HepG2 (cell line): Measurements from ENCODE around the gene UBE2R2. TPM values are rescaled to one million over a fixed set of nuclear protein-coding genes. Genes with fewer than 3 reads are reported as not detected.

Source experiments
- CBX1 ChIP-seq: IDR thresholded peaks from one replicate; pipeline ENCODE4 v1.6.1; 2016; ENCODE audit warnings: antibody characterized with exemption, low read depth
- CC2D1A ChIP-seq: sonication (generic); formaldehyde crosslinking; IDR thresholded peaks from 2 replicates; pipeline ENCODE4 v1.8.1; 2023; ENCODE audit warnings: mild to moderate bottlenecking, missing genetic modification reagents
- HNF4G ChIP-seq, 2 experiments: sonication (generic) in 1 of 2; formaldehyde crosslinking in 1 of 2; IDR thresholded peaks; 2 replicates each; pipeline versions ENCODE4 v1.4.0 to v1.6.1; 2011 to 2020; ENCODE audit warnings: borderline replicate concordance in 2 of 2, low read depth in 2 of 2, mild to moderate bottlenecking in 2 of 2, low read length in 1 of 2, missing genetic modification reagents in 1 of 2, moderate library complexity in 1 of 2
- LCORL ChIP-seq, 2 experiments: fragments of 450-650 bp in 1 of 2; sonication (generic) in 1 of 2; formaldehyde crosslinking in 1 of 2; IDR thresholded peaks; 2 replicates each; pipeline versions ENCODE4 v1.5.0 to v1.6.1; 2017 to 2020; ENCODE audit warnings: antibody characterized with exemption in 1 of 2, missing genetic modification reagents in 1 of 2
- MEF2D ChIP-seq: sonication (generic); formaldehyde crosslinking; IDR thresholded peaks from 2 replicates; pipeline ENCODE4 v1.5.1; 2020; ENCODE audit warnings: mild to moderate bottlenecking, missing genetic modification reagents
- NFIC ChIP-seq: IDR thresholded peaks from 2 replicates; pipeline ENCODE4 v1.6.1; 2012; ENCODE audit warnings: mild to moderate bottlenecking, low read length, inconsistent platforms
- NFRKB ChIP-seq: fragments of 450-650 bp; IDR thresholded peaks from 2 replicates; pipeline ENCODE4 v1.6.1; 2017
- RCOR2 ChIP-seq: IDR thresholded peaks from 2 replicates; pipeline ENCODE4 v1.6.1; 2016; ENCODE audit warnings: missing biosample characterization, missing genetic modification reagents
- RFX3 ChIP-seq: IDR thresholded peaks from 2 replicates; pipeline ENCODE4 v1.6.1; 2016; ENCODE audit warnings: missing biosample characterization, missing genetic modification reagents
- RFX5 ChIP-seq: IDR thresholded peaks from 2 replicates; pipeline ENCODE4 v1.6.1; 2011; ENCODE audit warnings: low read depth, low read length, improper control_type of control experiment
- ZFP1 ChIP-seq: IDR thresholded peaks from 2 replicates; pipeline ENCODE4 v1.6.1; 2016
- ZNF776 ChIP-seq: sonication (generic); formaldehyde crosslinking; IDR thresholded peaks from 2 replicates; pipeline ENCODE4 v1.4.0; 2020; ENCODE audit warnings: mild to moderate bottlenecking, missing genetic modification reagents
- polyA plus RNA-seq, 8 experiments: library from polyadenylated mRNA; depleted of rRNA in 3 of 8; stranded (reverse) in 7 of 8; unstranded in 1 of 8; fragments of >200 nt; fragmentation: Illumina TruSeq in 4 of 8; extraction: Trizol in 4 of 8; gene quantifications; 2 replicates each; pipeline versions ENCODE4 v1.2.1 to v1.2.3, GENCODE V29; 2011 to 2016; ENCODE audit warnings: low read depth in 4 of 8, missing spikeins in 1 of 8, mixed read lengths in 1 of 8; ENCODE audit not compliant: insufficient read depth in 1 of 8
- total RNA-seq, 5 experiments: library from RNA; depleted of rRNA; stranded (reverse); fragments of >200 nt; fragmentation: Illumina TruSeq; extraction: Trizol; gene quantifications; 2 replicates each; pipeline ENCODE4 v1.2.3, GENCODE V29; 2016; ENCODE audit warnings: low read depth in 1 of 5
- TF ChIP-seq, protein P1 (sequence below): sonication (generic); formaldehyde crosslinking; IDR thresholded peaks from 2 replicates; pipeline ENCODE4 v1.4.0; 2020; ENCODE audit warnings: missing genetic modification reagents, mild to moderate bottlenecking, borderline replicate concordance
- TF ChIP-seq, protein P2 (sequence below): IDR thresholded peaks from 2 replicates; pipeline ENCODE4 v1.6.1; 2012; ENCODE audit warnings: low read depth, low read length, improper control_type of control experiment
- TF ChIP-seq, protein P3 (sequence below): sonication (generic); formaldehyde crosslinking; IDR thresholded peaks from 2 replicates; pipeline ENCODE4 v1.4.0; 2020; ENCODE audit warnings: missing genetic modification reagents
- TF ChIP-seq, protein P4 (sequence below): conservative IDR thresholded peaks from 2 replicates; pipeline ENCODE4 v1.6.1; 2018; ENCODE audit warnings: missing genetic modification reagents
- TF ChIP-seq, protein P5 (sequence below): sonication (generic); formaldehyde crosslinking; IDR thresholded peaks from 2 replicates; pipeline ENCODE4 v1.5.1; 2020; ENCODE audit warnings: mild to moderate bottlenecking, missing genetic modification reagents, borderline replicate concordance

Gene UBE2R2
- total and polyA plus RNA-seq, 2 of the 13 experiments (the other 11 are each of a cell fraction or from before 2014, with no cell fraction given) = 14.8 to 20.9 TPM

DNA sequence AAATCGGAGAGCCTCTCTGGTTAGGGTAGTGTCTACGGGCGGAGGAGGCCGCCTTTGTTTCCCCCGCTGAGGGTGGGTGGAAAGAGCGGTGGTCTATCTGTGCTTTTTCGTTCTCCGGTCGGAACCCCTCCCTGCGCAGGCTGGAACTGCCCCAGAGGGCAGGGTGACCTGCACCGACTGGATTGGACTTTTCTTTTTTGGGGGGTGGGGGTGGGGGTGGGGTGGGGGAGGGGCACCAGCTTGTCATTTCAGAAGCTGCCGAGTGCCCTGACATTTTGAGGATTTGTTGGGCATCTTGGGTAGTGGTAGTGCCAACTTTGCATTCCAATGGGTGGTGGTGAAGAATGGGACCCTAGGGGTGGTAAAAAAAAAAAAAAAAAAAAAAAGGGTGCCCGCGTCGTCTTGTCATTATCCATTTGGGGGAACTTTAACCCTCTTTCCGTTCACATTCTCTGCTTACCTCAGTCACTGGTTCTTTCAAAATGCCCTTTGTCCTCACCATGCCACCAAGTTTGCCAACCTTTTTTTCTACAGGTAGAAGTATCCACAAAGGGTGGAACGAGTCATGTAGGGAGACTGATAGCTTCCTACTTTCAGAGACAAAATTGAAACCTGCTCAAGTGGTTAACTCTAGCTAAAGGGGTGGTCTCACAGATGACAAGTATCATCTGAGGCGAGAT is 1.3 kb downstream of the UBE2R2 start (continued):
- TF ChIP-seq, protein P1, sequence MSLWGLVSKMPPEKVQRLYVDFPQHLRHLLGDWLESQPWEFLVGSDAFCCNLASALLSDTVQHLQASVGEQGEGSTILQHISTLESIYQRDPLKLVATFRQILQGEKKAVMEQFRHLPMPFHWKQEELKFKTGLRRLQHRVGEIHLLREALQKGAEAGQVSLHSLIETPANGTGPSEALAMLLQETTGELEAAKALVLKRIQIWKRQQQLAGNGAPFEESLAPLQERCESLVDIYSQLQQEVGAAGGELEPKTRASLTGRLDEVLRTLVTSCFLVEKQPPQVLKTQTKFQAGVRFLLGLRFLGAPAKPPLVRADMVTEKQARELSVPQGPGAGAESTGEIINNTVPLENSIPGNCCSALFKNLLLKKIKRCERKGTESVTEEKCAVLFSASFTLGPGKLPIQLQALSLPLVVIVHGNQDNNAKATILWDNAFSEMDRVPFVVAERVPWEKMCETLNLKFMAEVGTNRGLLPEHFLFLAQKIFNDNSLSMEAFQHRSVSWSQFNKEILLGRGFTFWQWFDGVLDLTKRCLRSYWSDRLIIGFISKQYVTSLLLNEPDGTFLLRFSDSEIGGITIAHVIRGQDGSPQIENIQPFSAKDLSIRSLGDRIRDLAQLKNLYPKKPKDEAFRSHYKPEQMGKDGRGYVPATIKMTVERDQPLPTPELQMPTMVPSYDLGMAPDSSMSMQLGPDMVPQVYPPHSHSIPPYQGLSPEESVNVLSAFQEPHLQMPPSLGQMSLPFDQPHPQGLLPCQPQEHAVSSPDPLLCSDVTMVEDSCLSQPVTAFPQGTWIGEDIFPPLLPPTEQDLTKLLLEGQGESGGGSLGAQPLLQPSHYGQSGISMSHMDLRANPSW (CRISPR knock-in tag) = no peak
- peak; percentile 17; the same call in 1 of the 2 replicates for TF ChIP-seq HNF4G (IDR thresholded peaks at IDR 0.05; ENCODE audit: borderline replicate concordance, low read depth, low read length)
- no peak for TF ChIP-seq HNF4G (CRISPR knock-in tag; IDR thresholded peaks at IDR 0.05; ENCODE audit: borderline replicate concordance, low read depth)
- no peak for TF ChIP-seq RFX5
- TF ChIP-seq, protein P2, sequence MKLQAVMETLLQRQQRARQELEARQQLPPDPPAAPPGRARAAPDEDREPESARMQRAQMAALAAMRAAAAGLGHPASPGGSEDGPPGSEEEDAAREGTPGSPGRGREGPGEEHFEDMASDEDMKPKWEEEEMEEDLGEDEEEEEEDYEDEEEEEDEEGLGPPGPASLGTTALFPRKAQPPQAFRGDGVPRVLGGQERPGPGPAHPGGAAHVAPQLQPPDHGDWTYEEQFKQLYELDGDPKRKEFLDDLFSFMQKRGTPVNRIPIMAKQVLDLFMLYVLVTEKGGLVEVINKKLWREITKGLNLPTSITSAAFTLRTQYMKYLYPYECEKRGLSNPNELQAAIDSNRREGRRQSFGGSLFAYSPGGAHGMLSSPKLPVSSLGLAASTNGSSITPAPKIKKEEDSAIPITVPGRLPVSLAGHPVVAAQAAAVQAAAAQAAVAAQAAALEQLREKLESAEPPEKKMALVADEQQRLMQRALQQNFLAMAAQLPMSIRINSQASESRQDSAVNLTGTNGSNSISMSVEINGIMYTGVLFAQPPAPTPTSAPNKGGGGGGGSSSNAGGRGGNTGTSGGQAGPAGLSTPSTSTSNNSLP = no peak
- TF ChIP-seq RFX3 (CRISPR knock-in tag) = no peak
- TF ChIP-seq ZNF776 (CRISPR knock-in tag) = no peak
- TF ChIP-seq LCORL (IDR thresholded peaks at IDR 0.05) = no peak
- 0 out of 2 replicates have a peak, but pooled peaks have one; percentile 20 for TF ChIP-seq LCORL (CRISPR knock-in tag; IDR thresholded peaks at IDR 0.05)
- TF ChIP-seq, protein P3, sequence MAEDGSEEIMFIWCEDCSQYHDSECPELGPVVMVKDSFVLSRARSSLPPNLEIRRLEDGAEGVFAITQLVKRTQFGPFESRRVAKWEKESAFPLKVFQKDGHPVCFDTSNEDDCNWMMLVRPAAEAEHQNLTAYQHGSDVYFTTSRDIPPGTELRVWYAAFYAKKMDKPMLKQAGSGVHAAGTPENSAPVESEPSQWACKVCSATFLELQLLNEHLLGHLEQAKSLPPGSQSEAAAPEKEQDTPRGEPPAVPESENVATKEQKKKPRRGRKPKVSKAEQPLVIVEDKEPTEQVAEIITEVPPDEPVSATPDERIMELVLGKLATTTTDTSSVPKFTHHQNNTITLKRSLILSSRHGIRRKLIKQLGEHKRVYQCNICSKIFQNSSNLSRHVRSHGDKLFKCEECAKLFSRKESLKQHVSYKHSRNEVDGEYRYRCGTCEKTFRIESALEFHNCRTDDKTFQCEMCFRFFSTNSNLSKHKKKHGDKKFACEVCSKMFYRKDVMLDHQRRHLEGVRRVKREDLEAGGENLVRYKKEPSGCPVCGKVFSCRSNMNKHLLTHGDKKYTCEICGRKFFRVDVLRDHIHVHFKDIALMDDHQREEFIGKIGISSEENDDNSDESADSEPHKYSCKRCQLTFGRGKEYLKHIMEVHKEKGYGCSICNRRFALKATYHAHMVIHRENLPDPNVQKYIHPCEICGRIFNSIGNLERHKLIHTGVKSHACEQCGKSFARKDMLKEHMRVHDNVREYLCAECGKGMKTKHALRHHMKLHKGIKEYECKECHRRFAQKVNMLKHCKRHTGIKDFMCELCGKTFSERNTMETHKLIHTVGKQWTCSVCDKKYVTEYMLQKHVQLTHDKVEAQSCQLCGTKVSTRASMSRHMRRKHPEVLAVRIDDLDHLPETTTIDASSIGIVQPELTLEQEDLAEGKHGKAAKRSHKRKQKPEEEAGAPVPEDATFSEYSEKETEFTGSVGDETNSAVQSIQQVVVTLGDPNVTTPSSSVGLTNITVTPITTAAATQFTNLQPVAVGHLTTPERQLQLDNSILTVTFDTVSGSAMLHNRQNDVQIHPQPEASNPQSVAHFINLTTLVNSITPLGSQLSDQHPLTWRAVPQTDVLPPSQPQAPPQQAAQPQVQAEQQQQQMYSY (CRISPR knock-in tag) = no peak
- TF ChIP-seq, protein P4, sequence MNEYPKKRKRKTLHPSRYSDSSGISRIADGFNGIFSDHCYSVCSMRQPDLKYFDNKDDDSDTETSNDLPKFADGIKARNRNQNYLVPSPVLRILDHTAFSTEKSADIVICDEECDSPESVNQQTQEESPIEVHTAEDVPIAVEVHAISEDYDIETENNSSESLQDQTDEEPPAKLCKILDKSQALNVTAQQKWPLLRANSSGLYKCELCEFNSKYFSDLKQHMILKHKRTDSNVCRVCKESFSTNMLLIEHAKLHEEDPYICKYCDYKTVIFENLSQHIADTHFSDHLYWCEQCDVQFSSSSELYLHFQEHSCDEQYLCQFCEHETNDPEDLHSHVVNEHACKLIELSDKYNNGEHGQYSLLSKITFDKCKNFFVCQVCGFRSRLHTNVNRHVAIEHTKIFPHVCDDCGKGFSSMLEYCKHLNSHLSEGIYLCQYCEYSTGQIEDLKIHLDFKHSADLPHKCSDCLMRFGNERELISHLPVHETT (CRISPR knock-in tag) = no peak
- TF ChIP-seq, protein P5, sequence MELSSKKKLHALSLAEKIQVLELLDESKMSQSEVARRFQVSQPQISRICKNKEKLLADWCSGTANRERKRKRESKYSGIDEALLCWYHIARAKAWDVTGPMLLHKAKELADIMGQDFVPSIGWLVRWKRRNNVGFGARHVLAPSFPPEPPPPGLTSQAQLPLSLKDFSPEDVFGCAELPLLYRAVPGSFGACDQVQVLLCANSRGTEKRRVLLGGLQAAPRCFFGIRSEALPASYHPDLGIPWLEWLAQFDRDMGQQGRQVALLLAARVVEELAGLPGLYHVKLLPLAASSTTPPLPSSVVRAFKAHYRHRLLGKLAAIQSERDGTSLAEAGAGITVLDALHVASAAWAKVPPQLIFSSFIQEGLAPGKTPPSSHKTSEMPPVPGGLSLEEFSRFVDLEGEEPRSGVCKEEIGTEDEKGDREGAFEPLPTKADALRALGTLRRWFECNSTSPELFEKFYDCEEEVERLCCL (CRISPR knock-in tag) = no peak
- TF ChIP-seq NFIC = no peak
- no peak for TF ChIP-seq ZFP1 (CRISPR knock-in tag)
- TF ChIP-seq MEF2D (CRISPR knock-in tag) = no peak
- no peak for TF ChIP-seq RCOR2 (CRISPR knock-in tag)
- no peak for TF ChIP-seq NFRKB
- TF ChIP-seq CBX1 = no peak
- no peak for TF ChIP-seq CC2D1A
